GM12864 (cell line): ENCODE results near the gene DYNLRB1.
"Not testable (repeated sequence)": the region's sequence is repeated elsewhere in the genome, so short reads cannot be mapped to it uniquely, and the experiment has no call there.

Experiments used
- DNase-seq: peaks from one replicate; pipeline ENCODE4 v3.0.0-alpha.2; 2011; ENCODE audit warnings: low read depth
- H3K4me3 ChIP-seq: 2 replicates; pipeline ENCODE4 v1.5.1; 2011; ENCODE audit warnings: mild to moderate bottlenecking, low read depth, low read length, control low read depth
- CTCF ChIP-seq: IDR thresholded peaks from 2 replicates; pipeline ENCODE4 v1.5.1; 2011; ENCODE audit warnings: low read depth, mild to moderate bottlenecking, moderate library complexity, low read length, control low read depth, inconsistent platforms; ENCODE audit errors: missing control alignments

DYNLRB1 gene

GRCh38 chr20:34512955-34513419, 3.2 kb upstream of the DYNLRB1 start:
- no peak for DNase-seq
- H3K4me3 ChIP-seq = no peak overlapping the region
- TF ChIP-seq CTCF = no peak

GRCh38 chr20:34514034-34514433, 2.2 kb upstream of the DYNLRB1 start:
- DNase-seq, H3K4me3 ChIP-seq: not testable (repeated sequence)

- no peak for DNase-seq
- H3K4me3 ChIP-seq = peak overlapping the region; percentile 87
- TF ChIP-seq CTCF = no peak
Observed at GRCh38 chr20:34514897-34515483, 1.2 kb upstream of the DYNLRB1 start.

GRCh38 chr20:34515484-34516246, 557 bp upstream of the DYNLRB1 start:
- TF ChIP-seq CTCF = no peak
- peak overlapping the region; percentile 87 for H3K4me3 ChIP-seq
- peak; percentile 78 for DNase-seq

GRCh38 chr20:34517114-34517505, 888 bp downstream of the DYNLRB1 start:
- DNase-seq = no peak
- no peak for TF ChIP-seq CTCF

GRCh38 chr20:34518863-34519262, 2.6 kb downstream of the DYNLRB1 start:
- DNase-seq, H3K4me3 ChIP-seq: not testable (repeated sequence)

More at GRCh38 chr20:34517114-34517505, 888 bp downstream of the DYNLRB1 start:
- peak overlapping the region; percentile 87 for H3K4me3 ChIP-seq

- not testable (repeated sequence) for DNase-seq, H3K4me3 ChIP-seq
Observed at GRCh38 chr20:34519841-34520240, 3.6 kb downstream of the DYNLRB1 start.

GRCh38 chr20:34522969-34523871, 7.0 kb downstream of the DYNLRB1 start:
- H3K4me3 ChIP-seq = no peak overlapping the region
- DNase-seq = no peak
- peak; percentile 87 for TF ChIP-seq CTCF
